ENCODE measurements around the gene LIPJ. TPM values are rescaled to one million over a fixed set of nuclear protein-coding genes. Genes with fewer than 3 reads are reported as not detected.
A peak's percentile ranks its signal among the peaks of the same experiment; 100 is the strongest.

The LIPJ gene, protein sequence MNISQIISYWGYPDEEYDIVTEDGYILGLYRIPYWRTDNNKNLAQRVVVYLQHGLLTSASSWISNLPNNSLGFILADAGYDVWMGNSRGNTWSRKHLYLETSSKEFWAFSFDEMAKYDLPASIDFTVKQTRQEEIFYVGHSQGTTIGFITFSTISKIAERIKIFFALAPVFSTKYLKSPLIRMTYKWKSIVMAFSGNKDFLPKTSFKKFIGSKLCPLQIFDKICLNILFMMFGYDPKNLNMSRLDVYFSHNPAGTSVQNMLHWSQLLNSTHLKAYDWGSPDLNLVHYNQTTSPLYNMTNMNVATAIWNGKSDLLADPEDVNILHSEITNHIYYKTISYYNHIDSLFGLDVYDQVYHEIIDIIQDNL
- not detected for polyA plus RNA-seq

DNA sequence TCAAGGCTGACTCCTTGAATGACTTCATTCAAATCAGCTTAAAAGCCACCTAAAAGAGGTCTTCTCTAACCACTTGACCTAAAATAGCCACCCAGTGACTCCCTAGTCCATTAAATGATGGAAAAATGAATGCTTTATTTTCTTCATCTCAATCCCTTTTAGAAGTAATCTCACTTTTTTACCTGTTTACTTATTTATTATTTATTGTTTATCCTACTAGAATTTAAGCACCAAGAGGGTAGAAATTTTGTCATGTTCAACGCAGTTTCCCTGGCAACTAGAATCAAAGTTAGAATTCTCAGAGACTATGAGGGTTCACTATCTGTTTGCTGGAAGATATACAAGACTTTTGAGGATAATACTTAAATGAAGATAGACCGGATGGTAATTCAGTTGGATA lies at the start of gene LIPJ:
LIPJ (plus strand) TSS at position 301 of the 400 bp plus-strand sequence. CDS start 3,926 bp downstream, outside the sequence.
- Mint-ChIP-seq H3K27ac (no peak within 1 kb of the TSS), H3K4me3 (peak within 1 kb of the TSS in 2 of 4 donors; percentile 69 to 71), H3K36me3 (no peaks in the 10 kb centered on the region), H3K4me1 (peaks cover 10 to 12% (median 11%) of the 10 kb centered on the region in 3 donors), H3K9me3 (no peaks in the 10 kb centered on the region), H3K27me3 (no peaks in the 10 kb centered on the region)

DNA sequence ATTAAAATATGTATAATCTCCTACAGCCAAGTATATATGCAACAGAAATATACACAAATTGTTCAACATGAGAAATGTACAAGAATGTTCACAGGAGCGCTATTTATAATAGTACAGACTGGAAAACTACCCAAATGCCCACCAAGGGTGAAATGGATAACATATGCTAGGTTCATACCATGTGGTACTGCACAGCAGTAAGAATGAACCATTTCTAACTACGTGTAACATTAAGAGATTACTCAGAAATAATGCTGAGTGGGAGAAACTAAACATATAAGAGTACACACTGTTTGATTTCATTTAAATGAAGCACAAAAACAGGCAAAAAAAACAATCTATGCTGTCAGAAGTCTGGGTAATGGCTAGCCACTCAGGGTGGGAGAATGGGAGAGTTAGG lies 49.2 kb upstream of the LIPJ start:
- H3K36me3 Mint-ChIP-seq, result peaks cover 2% of the 10 kb centered on the region
- no peak overlapping the region for H3K4me3 Mint-ChIP-seq
- H3K27me3 Mint-ChIP-seq, result no peaks in the 10 kb centered on the region
- H3K27ac Mint-ChIP-seq, result no peak overlapping the region
- no peaks in the 10 kb centered on the region for H3K9me3 Mint-ChIP-seq
- H3K4me1 Mint-ChIP-seq, result peaks cover 0 to 2% (median 0%) of the 10 kb centered on the region in 3 donors

DNA sequence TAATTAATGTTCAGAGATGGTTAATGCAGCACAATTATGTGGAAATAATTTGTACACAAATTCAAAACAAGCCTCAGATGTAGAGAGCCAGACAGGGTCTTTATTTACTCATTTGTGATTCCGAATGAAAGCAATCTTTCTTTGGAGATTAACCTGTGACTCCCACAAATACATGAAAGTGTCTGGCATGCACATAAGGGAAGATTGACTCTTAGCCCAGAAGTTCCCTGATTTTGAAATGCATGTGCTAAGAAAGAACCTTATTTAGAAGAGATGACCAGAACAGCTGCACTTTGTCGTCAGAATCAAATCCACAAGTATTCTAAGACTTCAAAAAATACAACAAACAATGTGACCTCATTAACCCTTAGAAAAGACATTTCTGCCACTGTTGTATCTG lies 48.5 kb upstream of the LIPJ start:
- H3K27me3 Mint-ChIP-seq, result no peaks in the 10 kb centered on the region

DNA sequence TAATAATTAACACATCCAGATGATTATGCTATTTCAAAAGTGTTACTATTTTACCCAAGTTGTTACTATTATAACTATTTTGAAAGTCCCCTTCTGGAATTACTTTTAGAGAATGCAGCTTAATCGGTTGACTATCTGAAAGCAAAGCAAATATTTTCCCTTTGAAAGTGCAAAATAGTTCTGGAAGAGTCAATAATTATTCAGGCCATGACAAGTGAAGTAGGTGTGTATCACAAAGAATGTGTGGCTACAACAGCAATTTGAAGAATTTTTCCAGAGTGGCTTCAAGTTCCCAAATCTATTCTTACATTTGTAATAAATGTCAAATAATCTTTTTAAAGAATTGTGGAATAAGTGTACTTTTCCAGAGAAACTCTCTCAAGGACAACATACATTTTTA lies 46.2 kb upstream of the LIPJ start:
- Mint-ChIP-seq H3K27ac (no peak overlapping the region), H3K9me3 (no peaks in the 10 kb centered on the region), H3K4me1 (peaks cover 0 to 2% (median 0%) of the 10 kb centered on the region in 3 donors), H3K36me3 (peaks cover 3% of the 10 kb centered on the region), H3K27me3 (no peaks in the 10 kb centered on the region), H3K4me3 (no peak overlapping the region)

More for the DNA sequence above, 48.5 kb upstream of the LIPJ start:
- Mint-ChIP-seq H3K36me3 (peaks cover 2% of the 10 kb centered on the region), H3K4me3 (no peak overlapping the region), H3K9me3 (no peaks in the 10 kb centered on the region), H3K4me1 (peaks cover 0 to 2% (median 0%) of the 10 kb centered on the region in 3 donors), H3K27ac (no peak overlapping the region)

DNA sequence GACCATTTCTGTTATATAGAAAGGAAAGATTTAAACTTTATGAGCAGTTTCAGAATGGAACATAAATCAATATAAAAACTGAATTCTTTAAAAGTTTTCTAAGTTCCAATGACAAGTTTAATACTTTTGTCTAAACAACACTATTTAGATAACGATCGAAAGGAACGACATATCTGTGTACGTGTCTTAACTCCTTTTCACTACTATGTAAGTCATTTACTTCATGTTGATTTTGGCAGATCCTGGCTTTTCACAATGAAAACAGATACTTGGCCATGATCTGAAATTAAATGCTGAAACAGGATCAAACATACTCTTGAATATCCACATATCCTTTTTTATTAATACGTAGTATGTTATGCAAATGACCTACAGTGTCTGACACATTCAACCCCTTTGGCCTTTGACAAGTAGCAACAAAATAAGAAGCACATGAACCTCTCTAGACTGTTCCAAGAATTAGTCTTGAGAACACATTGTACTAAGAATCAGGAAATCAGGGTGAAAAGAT lies 45.4 kb upstream of the LIPJ start:
- H3K36me3 Mint-ChIP-seq, result peaks cover 3% of the 10 kb centered on the region
- no peak overlapping the region for H3K4me3 Mint-ChIP-seq
- no peak overlapping the region for H3K27ac Mint-ChIP-seq
- no peaks in the 10 kb centered on the region for H3K9me3 Mint-ChIP-seq
- H3K27me3 Mint-ChIP-seq, result no peaks in the 10 kb centered on the region
- H3K4me1 Mint-ChIP-seq, result peaks cover 0 to 1% (median 0%) of the 10 kb centered on the region in 3 donors

DNA sequence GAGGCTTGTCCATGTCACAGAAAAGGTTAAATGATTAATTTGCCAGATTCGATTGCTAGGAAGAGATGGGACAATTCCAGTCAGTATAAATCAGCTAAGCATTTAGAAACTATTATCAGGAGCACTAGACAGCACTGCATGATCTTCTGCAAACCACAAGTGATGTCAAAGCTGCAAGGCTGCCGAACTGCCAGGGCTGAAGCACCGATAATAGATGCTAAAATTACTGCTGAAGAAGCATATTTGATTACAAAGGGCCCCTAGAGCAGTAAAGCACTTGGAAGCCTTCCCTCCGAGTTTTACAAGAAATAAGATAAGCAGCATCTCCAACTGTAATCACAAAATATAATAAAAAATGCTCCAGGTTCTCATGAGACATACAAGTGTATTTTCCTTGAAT lies 44.0 kb upstream of the LIPJ start:
- Mint-ChIP-seq H3K36me3 (peaks cover 1% of the 10 kb centered on the region), H3K9me3 (no peaks in the 10 kb centered on the region), H3K4me3 (no peak overlapping the region), H3K27me3 (no peaks in the 10 kb centered on the region), H3K27ac (peak overlapping the region in 1 of 3 donors; percentile 59), H3K4me1 (no peaks in the 10 kb centered on the region)

DNA sequence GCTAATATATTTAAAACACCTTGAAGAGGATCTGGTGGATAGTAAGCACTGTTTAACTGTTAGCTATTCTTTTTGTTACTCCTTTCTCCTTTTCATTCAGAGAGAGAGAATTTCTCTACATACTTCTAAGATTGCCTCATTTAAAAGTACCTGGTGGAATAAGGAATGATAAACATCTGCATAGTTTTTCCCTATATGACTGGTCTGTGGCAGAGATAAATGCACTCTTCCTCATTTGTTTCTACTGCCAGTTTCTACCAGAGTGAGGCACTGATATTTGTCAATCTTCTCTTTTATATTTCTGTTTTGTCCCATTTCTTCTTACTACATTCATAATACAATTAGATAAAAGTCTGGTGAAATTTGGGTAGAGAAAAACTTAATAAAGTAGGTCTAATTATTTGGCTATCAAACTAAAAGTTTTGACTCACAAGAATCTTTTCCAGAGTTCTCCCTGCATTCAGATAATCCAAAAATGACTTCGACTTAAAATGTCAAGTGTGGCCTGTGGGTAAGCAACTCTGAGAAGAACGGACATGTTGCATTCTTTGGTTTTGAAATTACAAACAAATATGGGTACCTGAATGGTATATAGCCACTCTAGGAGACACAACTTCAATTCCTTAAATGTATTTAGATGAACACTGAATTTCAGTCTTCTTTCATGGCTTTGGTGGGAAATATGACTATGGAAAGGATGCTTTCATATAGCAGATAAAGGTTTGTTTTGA lies 42.3 kb upstream of the LIPJ start:
- H3K27me3 Mint-ChIP-seq, result no peaks in the 10 kb centered on the region
- H3K4me1 Mint-ChIP-seq, result no peaks in the 10 kb centered on the region
- H3K27ac Mint-ChIP-seq, result no peak overlapping the region
- H3K36me3 Mint-ChIP-seq, result peaks cover 1% of the 10 kb centered on the region
- H3K4me3 Mint-ChIP-seq, result no peak overlapping the region
- no peaks in the 10 kb centered on the region for H3K9me3 Mint-ChIP-seq

DNA sequence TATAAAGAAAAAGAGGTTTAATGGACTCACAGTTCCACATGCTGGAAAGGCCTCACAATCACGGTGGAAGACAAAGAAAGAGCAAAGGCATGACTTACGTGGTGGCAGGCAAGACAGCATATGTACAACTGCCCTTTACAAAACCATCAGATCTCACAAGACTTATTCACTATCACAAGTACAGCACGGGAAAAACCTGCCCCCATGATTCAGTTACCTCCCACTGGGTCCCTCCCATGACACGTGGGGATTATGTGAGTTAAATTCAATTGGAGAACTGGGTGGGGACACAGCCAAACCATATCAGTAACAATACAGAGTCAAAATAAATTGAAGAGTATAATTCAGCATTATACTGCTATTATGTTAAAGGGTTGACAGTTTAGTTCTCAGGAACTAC lies 41.2 kb upstream of the LIPJ start:
- Mint-ChIP-seq H3K4me1 (no peaks in the 10 kb centered on the region), H3K36me3 (peaks cover 1% of the 10 kb centered on the region), H3K4me3 (no peak overlapping the region), H3K9me3 (no peaks in the 10 kb centered on the region), H3K27ac (no peak overlapping the region), H3K27me3 (no peaks in the 10 kb centered on the region)

DNA sequence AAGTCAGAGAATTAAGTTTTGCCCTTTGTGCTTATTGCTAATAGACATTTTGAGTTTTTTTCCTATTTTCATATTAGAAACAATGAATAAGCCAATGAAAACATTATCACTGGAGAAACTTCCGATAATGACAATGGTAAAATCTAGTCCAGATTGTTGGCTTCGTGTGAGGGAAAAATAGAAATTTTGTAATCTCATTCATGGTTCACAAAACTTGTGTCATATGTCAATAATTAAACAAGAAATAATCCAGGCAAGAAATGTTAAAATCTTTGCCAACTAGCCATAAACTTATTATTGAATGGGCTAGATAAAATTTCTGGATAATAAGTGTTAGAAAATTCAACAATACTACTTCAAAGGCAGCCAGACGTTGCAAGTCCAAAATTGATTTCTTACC lies 40.1 kb upstream of the LIPJ start:
- Mint-ChIP-seq H3K36me3 (peaks cover 1% of the 10 kb centered on the region), H3K9me3 (no peaks in the 10 kb centered on the region), H3K4me1 (no peaks in the 10 kb centered on the region), H3K27me3 (no peaks in the 10 kb centered on the region), H3K27ac (no peak overlapping the region), H3K4me3 (no peak overlapping the region)

DNA sequence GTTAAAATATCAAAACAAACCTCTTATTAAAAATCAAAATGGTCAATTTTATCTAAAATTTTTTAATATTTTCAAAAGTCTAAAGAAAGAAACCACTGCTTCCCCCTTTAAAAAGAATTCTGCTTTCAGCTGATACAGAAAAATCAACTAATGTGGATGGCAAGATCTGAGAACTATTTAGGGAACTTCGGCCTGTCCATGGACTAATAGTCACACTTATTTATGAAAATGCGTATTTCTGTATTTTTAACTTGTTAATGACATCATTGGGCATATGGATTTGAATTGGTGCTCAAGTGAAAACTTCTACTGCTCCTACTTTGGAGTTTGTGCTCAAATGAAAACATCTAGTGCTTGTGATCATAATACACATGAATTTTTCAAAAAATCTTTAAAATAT lies 35.3 kb upstream of the LIPJ start:
- Mint-ChIP-seq H3K36me3 (peaks cover 2% of the 10 kb centered on the region), H3K4me1 (no peaks in the 10 kb centered on the region), H3K4me3 (no peak overlapping the region), H3K27ac (no peak overlapping the region), H3K27me3 (no peaks in the 10 kb centered on the region), H3K9me3 (no peaks in the 10 kb centered on the region)

DNA sequence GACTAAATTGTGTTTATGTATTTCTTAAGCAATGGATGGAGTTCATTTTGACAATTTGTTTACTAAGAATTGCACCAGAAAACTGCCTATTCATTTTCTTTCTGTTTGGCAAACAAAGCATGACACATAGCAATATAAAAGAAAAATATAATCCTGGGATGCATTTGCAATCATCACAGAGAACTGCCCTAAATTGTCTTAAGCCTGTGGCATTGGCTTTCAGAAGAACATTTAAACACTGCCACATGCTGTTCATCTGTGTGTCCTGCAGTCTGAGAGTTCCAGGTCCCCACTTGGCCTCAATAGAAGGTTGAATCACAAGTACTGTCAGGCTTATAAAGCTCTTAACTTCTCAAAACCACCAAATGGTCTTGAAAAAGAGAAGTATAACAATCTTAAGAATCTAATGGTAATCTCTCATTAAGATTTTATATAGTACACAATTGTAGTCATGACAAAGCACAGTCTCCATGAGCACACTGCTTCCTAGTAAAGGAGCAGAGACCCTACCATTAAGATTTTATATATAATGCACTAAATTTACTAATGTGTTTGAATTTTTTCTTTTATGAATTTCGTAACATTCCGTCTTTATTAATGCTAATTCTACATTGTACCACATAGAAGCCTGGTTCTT lies 33.3 kb upstream of the LIPJ start:
- Mint-ChIP-seq H3K4me3 (no peak overlapping the region), H3K9me3 (no peaks in the 10 kb centered on the region), H3K27ac (no peak overlapping the region), H3K4me1 (no peaks in the 10 kb centered on the region), H3K27me3 (no peaks in the 10 kb centered on the region), H3K36me3 (peaks cover 2% of the 10 kb centered on the region)

DNA sequence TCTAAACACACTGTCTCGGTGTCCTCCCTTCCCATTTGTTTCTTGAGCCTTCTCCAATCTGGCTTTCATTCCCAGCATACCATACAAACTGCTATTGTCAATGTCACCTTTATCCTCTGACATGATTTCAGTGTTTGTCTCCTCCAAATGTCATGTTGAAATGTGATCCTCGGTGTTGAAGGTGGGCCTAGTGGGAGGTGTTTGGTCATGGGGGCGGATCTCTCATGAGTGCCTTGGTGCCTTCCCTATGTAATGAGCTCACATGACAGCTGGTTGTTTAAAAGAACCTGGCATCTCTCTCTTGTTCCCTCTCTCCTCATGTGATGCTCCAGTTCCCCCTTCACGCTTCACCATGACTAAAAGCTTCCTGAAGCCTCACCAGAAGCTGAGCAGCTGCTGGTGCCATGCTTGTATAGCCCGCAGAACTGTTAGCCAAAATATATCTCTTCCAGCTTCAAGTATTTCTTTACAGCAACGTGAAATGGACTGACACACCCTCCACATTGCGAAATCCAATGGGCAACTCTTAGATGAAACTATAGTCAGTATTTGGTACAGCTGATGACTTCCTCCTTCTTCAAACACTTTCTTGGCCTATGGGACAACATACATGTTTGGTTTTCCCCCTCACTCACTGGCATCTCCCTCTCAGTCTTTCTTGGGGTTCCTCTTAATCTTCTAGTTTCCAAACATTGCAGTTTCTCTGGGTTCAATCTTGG lies 31.2 kb upstream of the LIPJ start:
- H3K9me3 Mint-ChIP-seq, result no peaks in the 10 kb centered on the region
- peaks cover 5% of the 10 kb centered on the region for H3K36me3 Mint-ChIP-seq
- H3K4me1 Mint-ChIP-seq, result no peaks in the 10 kb centered on the region
- no peaks in the 10 kb centered on the region for H3K27me3 Mint-ChIP-seq
- no peak overlapping the region for H3K27ac Mint-ChIP-seq
- H3K4me3 Mint-ChIP-seq, result no peak overlapping the region

DNA sequence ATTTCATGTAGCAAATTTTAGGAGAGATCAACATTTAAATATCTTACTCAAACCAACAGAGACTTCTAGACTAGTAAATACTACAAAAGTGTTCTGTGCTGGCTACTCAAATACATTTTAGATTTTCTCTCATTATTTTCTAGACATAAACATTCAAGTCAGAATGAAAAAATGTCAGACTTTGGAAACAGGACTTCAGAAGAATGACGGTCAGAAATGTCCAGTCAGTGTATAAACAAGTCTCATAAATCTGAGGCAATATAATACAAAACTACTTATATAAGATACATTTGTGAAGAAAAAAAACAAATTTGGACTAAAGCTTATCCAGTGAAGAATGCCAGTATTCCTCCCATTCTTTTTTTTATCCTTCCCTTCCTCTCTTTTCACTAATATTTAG lies 29.3 kb upstream of the LIPJ start:
- H3K4me1 Mint-ChIP-seq, result no peaks in the 10 kb centered on the region
- no peak overlapping the region for H3K4me3 Mint-ChIP-seq
- H3K27ac Mint-ChIP-seq, result no peak overlapping the region
- peaks cover 5% of the 10 kb centered on the region for H3K36me3 Mint-ChIP-seq
- H3K9me3 Mint-ChIP-seq, result no peaks in the 10 kb centered on the region
- no peaks in the 10 kb centered on the region for H3K27me3 Mint-ChIP-seq

DNA sequence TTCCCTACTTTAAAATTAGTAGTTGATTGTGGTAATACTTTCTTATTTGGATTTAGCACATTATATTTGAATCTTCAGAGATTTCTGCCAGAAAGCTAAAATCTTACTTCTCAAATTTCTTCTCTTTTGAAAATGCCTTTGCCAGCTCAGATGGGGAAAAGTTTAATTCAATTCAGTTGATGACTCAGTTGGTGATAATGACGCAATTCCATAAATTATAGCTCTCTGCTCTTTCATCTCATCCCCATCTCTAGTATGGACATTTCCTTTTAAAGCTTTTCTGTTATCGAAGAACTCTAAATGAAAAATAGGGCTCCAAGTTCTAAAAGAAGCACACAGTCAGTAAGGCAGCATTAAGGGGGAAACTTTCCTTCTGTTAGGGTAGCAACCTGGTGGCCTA lies 28.9 kb upstream of the LIPJ start:
- H3K27me3 Mint-ChIP-seq, result no peaks in the 10 kb centered on the region
- peaks cover 0 to 2% (median 0%) of the 10 kb centered on the region in 3 donors for H3K4me1 Mint-ChIP-seq
- no peaks in the 10 kb centered on the region for H3K9me3 Mint-ChIP-seq
- H3K27ac Mint-ChIP-seq, result no peak overlapping the region
- H3K4me3 Mint-ChIP-seq, result no peak overlapping the region
- H3K36me3 Mint-ChIP-seq, result peaks cover 7% of the 10 kb centered on the region

DNA sequence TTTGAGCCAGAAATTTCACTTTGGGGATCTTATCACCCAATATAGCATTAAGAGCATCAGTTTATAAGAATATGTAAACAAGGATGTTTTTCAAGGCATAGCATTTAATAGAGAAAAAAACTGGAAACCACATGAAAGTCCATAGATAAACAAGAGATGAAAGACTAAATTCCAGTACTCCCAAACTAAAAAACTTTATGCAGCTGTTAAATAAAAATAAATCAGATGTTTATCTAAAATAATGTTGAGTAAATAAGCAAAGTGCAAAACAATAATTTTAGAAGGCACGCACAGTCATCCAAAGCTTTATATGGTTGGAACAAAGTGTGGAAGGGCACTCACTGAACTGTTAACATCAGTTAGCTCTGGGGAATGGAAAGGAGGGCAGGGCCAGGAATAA lies 24.4 kb upstream of the LIPJ start:
- Mint-ChIP-seq H3K4me3 (peak overlapping the region in 1 of 4 donors; percentile 52), H3K4me1 (peaks cover 3 to 8% (median 3%) of the 10 kb centered on the region in 3 donors), H3K27ac (no peak overlapping the region), H3K36me3 (peaks cover 5% of the 10 kb centered on the region), H3K9me3 (no peaks in the 10 kb centered on the region), H3K27me3 (no peaks in the 10 kb centered on the region)
